Left ventricle myocardium inferior (tissue), 1 donor: ENCODE measurements around the gene EPYC. TPM values are rescaled to one million over a fixed set of nuclear protein-coding genes. Genes with fewer than 3 reads are reported as not detected.

Experiments
- DNase-seq: peaks from one replicate; pipeline ENCODE4 v3.0.0-alpha.2; 2020
- H3K27ac ChIP-seq: fragments of 200-600 bp; replicated peaks from 2 replicates; pipeline ENCODE4 v1.8.0; 2021
- H3K27me3 ChIP-seq: fragments of 200-600 bp; 2 replicates; pipeline ENCODE4 v1.8.0; 2021; ENCODE audit warnings: low read depth
- H3K36me3 ChIP-seq: fragments of 200-600 bp; 2 replicates; pipeline ENCODE4 v1.8.0; 2021
- H3K4me1 ChIP-seq: fragments of 200-600 bp; 2 replicates; pipeline ENCODE4 v1.8.0; 2021
- H3K4me3 ChIP-seq: fragments of 200-600 bp; 2 replicates; pipeline ENCODE4 v1.8.0; 2021; ENCODE audit warnings: mild to moderate bottlenecking, moderate library complexity
- H3K9me3 ChIP-seq: fragments of 200-600 bp; replicated peaks from 2 replicates; pipeline ENCODE4 v1.8.0; 2021
- intact Hi-C: fragments of 100-400 bp; cut with micrococcal nuclease; formaldehyde crosslinking; loops from one replicate; pipeline ENCODE4 v1.11.0; 2022
- total RNA-seq: library from RNA; stranded (reverse); fragmentation: NEBNext Ultra II Directional; extraction: Animal tissue kit (Norgen Biotek cat#: 25700); gene quantifications from one replicate; pipeline ENCODE4 v1.2.1, GENCODE V29; 2021
- TF ChIP-seq, protein P1 (sequence below): fragments of 200-600 bp; IDR thresholded peaks from 2 replicates; pipeline ENCODE4 v1.8.0; 2021; ENCODE audit warnings: antibody characterized with exemption, mild to moderate bottlenecking, borderline replicate concordance
- donor health status: DM: no; HTN: yes; CAD: no; lungs with severe emphysema.

The EPYC gene
- total RNA-seq, 1 donor from 2014 or later = not detected

DNA sequence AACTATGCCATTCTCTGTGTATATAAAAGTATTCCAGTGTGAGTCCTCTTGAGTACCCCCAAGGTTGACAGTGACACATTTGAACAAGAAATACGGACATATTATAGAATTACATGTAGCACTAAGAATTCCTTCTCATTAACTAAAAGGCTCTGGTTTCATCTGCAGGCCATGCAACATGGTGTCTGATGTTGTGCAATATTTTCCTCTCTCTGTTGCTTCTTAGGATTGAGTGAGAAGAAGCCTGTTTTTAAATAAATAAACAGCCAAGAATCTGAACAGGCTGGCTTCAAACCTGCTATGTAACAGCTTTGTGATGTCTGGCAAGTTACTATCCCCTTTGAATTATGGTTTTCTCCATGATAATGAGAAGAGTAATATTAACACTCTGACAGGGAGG, 27.5 kb downstream of the EPYC start:
- Histone ChIP-seq H3K36me3 (no peaks in the 10 kb centered on the region), H3K27ac (no peak overlapping the region), H3K4me1 (no peaks in the 10 kb centered on the region), H3K9me3 (no peaks in the 10 kb centered on the region), H3K4me3 (no peak overlapping the region), H3K27me3 (no peaks in the 10 kb centered on the region)
- intact Hi-C loops = loop anchor here (10.0 kb wide), 1 partner anchor 358 kb away; no protein-coding TSS in a partner anchor
- DNase-seq = no peak
- TF ChIP-seq, protein P1, sequence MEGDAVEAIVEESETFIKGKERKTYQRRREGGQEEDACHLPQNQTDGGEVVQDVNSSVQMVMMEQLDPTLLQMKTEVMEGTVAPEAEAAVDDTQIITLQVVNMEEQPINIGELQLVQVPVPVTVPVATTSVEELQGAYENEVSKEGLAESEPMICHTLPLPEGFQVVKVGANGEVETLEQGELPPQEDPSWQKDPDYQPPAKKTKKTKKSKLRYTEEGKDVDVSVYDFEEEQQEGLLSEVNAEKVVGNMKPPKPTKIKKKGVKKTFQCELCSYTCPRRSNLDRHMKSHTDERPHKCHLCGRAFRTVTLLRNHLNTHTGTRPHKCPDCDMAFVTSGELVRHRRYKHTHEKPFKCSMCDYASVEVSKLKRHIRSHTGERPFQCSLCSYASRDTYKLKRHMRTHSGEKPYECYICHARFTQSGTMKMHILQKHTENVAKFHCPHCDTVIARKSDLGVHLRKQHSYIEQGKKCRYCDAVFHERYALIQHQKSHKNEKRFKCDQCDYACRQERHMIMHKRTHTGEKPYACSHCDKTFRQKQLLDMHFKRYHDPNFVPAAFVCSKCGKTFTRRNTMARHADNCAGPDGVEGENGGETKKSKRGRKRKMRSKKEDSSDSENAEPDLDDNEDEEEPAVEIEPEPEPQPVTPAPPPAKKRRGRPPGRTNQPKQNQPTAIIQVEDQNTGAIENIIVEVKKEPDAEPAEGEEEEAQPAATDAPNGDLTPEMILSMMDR = no peak

DNA sequence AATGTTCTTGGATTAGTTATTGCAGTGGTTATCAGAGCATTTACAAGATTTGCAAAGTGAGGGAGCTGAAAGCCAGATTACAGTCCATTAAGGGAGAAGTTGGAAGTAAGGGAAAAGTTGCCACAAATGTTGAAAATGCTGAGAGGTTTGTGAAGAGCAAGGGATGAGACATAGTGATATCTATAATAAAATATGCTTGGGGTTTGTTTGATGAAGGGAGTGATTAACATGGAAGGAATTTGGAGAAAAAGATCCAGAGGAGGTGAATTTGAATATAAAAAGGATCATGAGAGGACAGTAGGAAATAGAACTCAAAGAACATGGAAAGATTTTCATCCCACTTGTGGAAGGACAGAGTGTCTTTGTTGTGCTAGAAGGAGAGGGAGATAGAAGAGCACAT, 30.5 kb downstream of the EPYC start:
- TF ChIP-seq, protein P1 = no peak
- intact Hi-C loops = loop anchor here (10.0 kb wide), 1 partner anchor 361 kb away; no protein-coding TSS in a partner anchor
- no peak overlapping the region for H3K4me3 ChIP-seq
- no peaks in the 10 kb centered on the region for H3K36me3 ChIP-seq
- no peak overlapping the region for H3K27ac ChIP-seq
- no peaks in the 10 kb centered on the region for H3K9me3 ChIP-seq
- no peaks in the 10 kb centered on the region for H3K4me1 ChIP-seq
- DNase-seq = no peak
- no peaks in the 10 kb centered on the region for H3K27me3 ChIP-seq

DNA sequence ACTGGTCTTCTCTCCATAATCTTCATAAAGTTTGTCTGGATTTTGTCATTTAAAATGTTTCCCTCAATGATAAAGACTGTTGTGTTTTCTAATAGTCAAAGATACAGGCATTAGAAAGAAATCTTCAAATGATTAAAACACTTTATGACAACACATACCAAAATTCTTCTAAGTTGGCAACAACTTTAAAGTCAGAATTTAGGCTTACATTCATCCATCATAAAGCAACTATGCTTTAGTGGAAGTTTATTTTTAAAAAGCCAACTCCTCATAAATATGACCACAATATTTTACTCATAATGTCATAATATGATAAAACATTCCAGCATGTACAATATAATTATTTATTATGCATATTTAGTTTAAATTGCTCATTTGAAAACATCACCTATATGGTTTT, 32.5 kb downstream of the EPYC start:
- no peaks in the 10 kb centered on the region for H3K27me3 ChIP-seq
- no peaks in the 10 kb centered on the region for H3K4me1 ChIP-seq
- no peak overlapping the region for H3K27ac ChIP-seq
- H3K9me3 ChIP-seq = no peaks in the 10 kb centered on the region
- intact Hi-C loops = loop anchor here (10.0 kb wide), 1 partner anchor 363 kb away; no protein-coding TSS in a partner anchor
- no peaks in the 10 kb centered on the region for H3K36me3 ChIP-seq
- no peak overlapping the region for H3K4me3 ChIP-seq
- TF ChIP-seq, protein P1 = no peak
- DNase-seq = no peak

DNA sequence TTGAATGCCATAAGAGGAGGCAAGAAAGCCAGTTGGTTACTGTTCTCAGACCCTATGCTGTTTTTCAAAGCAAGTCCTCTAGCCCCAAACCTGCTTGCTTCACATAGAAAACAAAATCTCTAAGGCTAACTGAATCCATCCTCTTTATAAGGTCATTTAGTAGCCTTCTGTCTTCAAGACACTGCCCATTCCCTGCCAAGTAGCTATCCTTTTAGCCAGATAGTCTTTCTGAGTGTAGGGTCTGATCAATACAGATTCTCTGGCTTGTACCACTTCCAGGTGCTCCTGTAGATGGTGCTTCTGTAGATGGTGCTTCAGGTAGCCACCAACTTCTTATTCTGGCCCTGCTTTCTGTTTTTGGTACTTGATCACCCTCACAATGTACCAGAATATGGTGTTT, 33.9 kb downstream of the EPYC start:
- DNase-seq = no peak
- intact Hi-C loops = loop anchor here (10.0 kb wide), 1 partner anchor 364 kb away; no protein-coding TSS in a partner anchor

DNA sequence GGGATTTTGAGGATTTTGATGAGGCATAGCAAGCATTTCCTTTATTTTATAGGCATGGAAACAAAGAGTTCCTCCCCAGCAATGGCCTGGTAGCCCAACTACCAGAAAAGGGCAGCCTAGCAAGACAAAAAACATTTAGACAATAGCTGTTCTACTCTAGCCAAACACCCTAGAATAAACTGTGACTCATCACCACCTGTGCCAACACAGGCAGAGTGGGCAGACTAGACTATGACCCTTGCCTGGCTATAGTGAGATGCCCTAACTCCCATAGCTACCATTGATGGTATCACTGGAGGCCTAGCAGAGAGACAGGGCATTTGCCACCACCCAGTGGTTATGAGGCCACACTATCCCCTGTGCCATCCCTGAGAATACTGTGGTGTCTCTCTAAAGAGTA, 34.3 kb downstream of the EPYC start:
- H3K36me3 ChIP-seq = no peaks in the 10 kb centered on the region
- no peaks in the 10 kb centered on the region for H3K9me3 ChIP-seq
- TF ChIP-seq, protein P1 = no peak
- H3K4me3 ChIP-seq = no peak overlapping the region
- no peaks in the 10 kb centered on the region for H3K4me1 ChIP-seq
- H3K27ac ChIP-seq = no peak overlapping the region
- intact Hi-C loops = loop anchor here (10.0 kb wide), 1 partner anchor 364 kb away; no protein-coding TSS in a partner anchor
- DNase-seq = no peak
- no peaks in the 10 kb centered on the region for H3K27me3 ChIP-seq

More for the DNA sequence above, 33.9 kb downstream of the EPYC start:
- Histone ChIP-seq H3K4me3 (no peak overlapping the region), H3K27me3 (no peaks in the 10 kb centered on the region), H3K36me3 (no peaks in the 10 kb centered on the region), H3K9me3 (no peaks in the 10 kb centered on the region), H3K27ac (no peak overlapping the region), H3K4me1 (no peaks in the 10 kb centered on the region)
- TF ChIP-seq, protein P1 = no peak

DNA sequence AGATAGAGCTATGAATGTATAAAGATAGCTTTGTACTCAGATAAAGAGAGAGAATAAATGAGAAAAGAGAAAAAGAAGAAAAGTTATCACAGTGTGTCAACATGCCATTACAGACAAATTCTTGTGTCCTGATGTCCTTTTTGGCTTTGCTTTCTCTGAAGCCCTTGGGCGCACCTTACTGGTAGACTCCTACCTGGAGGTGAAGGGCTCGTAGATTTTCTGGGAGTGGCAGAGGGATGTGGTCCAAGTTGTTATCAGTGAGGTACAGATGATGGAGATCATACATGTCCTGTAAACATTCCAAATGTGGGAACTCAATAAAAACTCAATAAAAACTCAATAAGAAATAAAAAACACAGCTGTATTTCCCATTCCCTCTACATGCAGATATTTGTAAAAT, 34.9 kb downstream of the EPYC start:
- TF ChIP-seq, protein P1 = no peak
- intact Hi-C loops = loop anchor here (10.0 kb wide), 1 partner anchor 365 kb away; no protein-coding TSS in a partner anchor
- H3K27me3 ChIP-seq = no peaks in the 10 kb centered on the region
- no peaks in the 10 kb centered on the region for H3K9me3 ChIP-seq
- no peak overlapping the region for H3K27ac ChIP-seq
- H3K36me3 ChIP-seq = no peaks in the 10 kb centered on the region
- no peak for DNase-seq
- no peaks in the 10 kb centered on the region for H3K4me1 ChIP-seq
- H3K4me3 ChIP-seq = no peak overlapping the region
